ENCODE data around the gene ODF2L.
"Not testable (repeated sequence)": the region's sequence is repeated elsewhere in the genome, so short reads cannot be mapped to it uniquely, and the experiment has no call there.

Gene ODF2L

DNA sequence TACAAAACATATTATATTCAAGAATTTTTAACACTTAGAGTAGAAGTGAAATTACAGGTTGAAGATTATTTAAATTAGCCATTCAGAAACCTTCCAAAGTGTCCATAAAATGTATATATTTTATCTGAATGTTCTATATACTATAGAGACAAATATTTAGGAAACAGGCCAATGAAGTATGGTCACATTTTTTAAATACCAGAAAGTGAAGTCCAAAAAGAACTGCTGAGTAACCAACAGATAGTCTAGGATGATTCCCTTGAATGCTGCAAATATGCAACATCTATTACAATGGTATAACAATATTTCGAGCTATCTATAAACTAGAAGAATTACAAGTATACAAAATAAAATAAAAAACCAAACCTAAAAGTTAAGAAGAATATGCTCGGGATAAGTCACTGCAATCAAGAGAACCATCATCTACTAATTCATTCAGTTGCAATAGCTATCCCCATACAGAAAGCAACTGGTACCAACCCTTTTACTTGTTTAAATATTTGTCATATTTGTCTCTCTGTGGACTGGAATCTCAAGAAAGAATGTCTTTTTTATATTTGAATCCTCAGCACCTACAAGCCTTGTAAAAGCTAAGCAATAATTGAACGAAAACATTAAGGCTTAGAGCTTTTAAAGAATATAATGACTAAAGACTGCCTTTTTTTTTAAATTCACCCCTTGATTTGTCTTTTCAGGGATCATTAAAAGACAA, 8.1 kb downstream of the ODF2L start:
- DNase-seq = no peak

DNA sequence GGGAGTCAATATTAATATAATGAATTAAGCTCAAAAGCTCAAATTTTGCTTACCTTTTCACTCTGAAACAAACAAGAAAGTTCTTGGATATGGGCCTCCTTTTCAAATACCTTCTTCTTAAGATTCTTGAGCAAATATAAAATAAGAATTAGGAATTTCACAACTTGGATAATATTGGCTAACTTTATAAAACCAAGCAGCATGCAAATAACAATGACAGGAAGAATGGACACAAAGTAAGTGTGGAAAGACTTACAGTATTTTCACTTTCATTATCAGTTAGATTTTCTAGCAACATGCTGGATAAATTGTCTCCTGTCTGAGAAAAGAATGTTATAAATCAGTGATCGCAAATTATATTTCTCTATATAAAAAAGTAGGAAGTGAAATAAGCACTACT, 13.2 kb downstream of the ODF2L start:
- DNase-seq = no peak

DNA sequence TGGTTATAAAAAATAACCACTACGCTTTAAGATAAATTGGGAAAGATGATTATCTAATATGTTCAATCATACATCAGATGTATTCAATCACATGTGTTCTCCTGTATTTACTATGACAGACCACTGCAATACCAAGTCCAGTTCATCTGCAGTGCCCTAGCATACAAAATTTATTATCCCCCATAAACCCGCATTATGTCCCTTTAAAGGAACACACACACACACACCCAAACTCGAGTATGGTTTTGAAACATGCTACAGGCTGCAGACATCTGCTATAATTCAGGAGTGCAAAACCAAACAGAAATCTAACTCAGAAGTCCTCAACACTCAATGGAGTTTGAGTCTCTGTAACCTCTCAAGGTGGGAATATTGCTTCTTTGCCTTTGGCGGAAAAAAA, 14.9 kb downstream of the ODF2L start:
- no peak for DNase-seq

DNA sequence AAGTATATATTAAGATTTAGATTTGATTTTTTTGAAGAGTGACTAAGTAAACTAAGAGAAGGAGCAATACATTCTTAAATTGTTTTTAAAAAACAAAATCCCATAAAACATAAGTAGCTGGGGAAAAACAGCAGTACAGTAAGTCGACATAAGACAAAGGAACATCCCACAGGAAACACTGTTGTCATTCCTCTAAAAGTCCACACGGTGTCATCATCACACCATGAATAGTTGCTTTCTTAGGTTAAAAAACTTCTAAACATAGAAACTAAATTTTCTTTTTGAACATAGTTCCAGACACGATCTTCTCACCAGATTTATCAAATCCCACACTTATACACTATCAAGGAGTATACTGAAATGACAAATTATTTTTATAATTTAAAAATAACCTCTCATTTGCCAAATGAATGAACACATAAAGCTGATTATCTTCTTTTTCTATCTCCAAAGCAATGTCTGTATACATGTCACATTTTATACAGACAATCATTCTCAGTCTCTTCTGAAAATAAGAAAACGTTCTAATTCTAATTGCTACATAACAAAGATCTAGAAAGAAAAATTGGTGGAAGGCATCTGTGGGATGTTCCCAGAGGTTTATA, 15.8 kb downstream of the ODF2L start:
- DNase-seq = no peak

DNA sequence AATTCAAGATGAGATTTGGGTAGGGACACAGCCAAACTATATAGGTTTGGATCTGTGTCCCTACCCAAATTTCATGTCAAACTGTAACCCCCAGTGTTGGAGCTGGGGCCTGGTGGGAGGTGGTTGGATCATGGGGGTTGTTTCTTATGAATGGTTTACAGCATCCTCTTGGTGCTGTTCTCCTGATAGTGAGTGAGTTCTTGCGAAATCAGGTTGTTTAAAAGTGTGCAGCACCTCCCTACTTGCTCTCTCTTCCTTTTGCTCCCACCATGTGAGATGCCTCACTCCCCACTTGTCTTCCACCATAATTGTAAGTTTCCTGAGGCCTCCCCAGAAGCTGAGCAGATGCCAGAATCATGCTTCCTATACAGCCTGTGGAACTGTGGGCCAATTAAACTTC, 17.3 kb downstream of the ODF2L start:
- DNase-seq = no peak

DNA sequence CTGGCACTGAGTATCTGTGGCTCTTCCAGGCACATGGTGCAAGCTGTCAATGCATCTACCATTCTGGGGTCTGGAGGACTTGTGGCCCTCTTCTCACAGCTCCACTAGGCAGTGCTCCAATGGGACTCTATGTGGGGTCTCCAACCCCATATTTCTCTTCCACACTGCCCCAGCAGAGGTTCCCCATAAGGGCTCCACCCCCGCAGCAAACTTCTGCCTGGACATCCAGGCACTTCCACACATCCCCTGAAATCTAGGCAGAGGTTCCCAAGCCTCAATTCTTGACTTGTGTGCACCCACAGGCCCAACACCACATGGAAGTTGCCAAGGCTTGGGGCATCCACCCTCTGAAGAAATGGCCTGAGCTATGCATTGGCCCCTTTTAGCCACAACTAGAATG, 18.8 kb downstream of the ODF2L start:
- no peak for DNase-seq

DNA sequence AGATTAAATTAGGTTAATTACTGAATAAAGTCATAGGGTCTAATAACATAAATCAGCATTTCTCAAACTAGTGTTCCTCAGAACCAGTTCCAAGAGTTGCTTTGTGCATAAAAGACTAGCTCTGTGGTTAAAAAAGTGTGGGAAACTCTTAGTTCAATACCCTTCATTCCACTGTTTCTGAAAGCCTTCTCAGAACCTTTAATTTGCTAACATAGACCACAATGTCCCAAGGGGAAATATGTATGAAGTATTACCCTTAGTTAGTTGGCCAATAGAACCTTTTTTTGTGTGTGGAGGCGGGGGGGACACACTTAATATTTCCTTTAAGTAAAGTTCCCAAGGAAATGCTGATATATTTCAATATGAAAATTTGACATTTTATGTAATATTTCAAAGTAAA, 20.4 kb downstream of the ODF2L start:
- DNase-seq = no peak

DNA sequence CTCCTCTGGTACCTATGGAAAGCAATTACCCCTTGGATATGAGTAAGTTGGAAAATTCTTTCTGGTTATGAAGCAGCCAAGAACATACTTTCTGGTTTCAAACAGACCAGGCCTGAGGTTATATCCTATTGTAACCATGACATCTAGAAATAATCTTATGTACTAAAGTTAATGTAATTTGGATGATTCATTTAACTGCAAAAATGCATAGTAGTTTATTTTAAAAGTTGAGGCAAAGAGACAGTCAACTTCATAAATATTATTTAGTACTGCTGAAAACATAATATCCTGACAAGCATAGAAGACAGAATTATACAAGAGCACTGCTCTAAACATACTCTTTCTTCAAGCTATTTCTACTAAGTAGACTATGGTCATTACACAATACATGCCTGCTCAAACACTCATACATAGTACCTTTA, 25.5 kb downstream of the ODF2L start:
- no peak for DNase-seq

DNA sequence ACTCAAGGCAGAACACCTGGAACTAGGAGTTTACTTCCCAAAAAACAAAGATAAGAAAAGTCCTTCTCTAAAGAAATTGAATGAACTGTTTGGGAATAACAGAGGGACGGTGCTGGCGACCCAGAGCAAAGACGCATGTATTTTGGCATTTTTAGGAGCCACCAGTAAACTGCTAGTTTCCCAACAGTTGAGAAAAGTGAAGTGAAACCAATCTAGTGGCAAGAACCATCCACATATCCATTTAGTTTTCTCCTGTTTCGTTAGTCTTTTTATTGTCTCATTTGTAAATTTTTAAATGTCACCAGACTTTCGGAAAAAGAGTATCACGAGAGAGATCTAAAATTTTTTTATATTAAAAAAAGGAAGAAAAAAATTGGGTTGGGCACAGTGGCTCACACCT, 30.2 kb downstream of the ODF2L start:
- no peak for DNase-seq

DNA sequence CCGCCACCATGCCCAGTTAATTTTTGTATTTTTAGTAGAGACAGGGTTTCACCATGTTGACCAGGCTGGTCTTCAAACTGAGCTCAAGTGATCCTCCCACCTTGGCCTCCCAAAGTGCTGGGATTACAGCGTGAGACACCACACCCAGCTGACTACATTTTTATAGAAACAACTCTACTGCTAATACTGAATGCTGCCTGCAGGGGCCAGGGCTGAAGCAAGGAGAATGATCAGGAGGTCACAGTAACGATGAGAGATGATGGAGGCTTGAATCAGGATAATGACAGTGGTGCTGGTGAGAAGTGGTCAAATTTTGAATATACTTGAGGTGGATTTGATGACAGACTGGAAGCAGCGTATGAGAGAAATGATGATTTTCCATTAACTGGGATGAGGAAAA, 33.3 kb downstream of the ODF2L start:
- no peak for DNase-seq

DNA sequence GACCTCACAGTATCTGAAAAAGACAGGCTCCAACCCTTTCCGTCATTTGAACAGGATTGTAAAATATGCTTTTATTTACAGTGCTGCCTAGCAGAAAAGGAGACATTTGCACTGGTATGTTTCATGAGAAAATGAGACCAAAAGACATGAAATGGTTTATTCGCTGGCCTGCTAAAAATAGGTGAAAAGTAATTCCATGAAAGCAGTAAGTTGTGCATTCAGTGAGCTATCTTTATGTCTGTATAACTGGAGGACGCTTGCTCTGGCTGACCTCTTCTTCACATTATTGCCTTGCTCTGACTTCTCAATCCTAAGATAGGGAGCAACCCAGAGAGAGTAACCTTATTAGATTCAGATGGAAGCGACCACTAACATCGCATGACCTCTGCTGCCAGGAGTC, 38.3 kb downstream of the ODF2L start:
- no peak for DNase-seq

DNA sequence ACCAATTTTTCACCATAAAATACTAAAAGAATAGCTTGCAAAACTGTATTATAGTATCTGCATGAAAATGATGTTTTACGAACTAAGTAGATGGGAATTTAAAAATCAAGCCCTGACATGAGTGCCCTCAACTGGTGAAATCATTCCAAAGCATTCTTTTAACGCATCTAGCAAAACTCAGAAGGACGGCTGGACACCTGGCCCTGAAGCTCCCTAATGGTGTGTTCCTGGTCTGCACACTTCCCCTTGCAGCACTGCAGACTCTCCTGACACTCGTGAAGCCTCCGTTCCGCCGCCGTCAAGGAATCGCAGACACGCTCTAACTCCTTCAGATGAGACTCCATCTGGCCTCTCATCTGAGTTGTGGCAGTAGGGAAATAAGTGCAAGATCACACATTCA, 39.9 kb downstream of the ODF2L start:
- no peak for DNase-seq

DNA sequence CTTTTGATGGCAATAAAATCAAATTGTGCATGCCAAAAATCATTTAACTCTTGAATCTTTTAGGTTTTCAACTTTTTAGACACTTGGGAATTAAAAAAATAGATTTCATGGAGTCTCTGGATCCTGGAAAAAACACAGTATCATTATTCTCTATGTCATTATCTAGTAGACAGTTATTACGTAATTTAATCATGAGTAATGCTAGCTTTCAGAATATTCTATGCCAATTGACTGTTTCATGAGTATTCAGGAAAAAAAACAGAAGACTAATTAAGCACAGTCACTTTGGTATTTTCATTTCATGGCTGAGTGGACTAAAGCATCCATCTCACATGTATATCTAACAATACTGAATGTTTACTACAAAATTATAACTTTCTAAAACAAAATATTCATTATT, 44.0 kb downstream of the ODF2L start:
- DNase-seq = no peak

DNA sequence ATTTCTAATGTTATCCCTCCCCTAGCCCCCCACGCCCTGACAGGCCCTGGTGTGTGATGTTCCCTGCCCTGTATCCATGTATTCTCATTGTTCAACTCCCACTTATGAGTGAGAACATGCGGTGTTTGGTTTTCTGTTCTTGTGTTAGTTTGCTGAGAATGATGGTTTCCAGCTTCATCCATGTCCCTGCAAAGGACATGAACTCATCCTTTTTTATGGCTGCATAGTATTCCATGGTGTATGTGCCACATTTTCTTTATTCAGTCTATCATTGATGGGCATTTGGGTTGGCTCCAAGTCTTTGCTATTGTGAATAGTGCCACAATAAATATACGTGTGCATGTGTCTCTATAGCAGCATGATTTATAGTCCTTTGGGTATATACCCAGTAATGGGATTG, 45.9 kb downstream of the ODF2L start:
- DNase-seq = not testable (repeated sequence)

DNA sequence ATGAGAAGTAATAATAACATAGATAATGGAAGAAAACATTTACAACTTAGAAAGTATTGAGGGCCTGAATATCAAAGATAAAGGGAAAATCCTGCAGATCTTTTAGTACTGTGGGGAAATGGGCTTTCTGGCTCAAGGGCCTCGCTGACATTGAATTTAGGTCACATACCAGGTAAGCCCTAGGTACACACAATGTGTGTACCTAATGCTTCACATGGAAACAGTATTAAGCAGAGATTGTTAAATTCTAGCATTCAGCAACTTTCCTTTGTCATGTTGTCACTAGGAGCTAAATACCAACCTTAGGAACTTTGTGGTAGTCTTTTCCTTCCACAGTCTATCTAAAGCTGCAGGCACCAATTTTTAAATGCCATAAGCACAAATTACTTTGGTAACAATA, 49.7 kb downstream of the ODF2L start:
- no peak for DNase-seq

DNA sequence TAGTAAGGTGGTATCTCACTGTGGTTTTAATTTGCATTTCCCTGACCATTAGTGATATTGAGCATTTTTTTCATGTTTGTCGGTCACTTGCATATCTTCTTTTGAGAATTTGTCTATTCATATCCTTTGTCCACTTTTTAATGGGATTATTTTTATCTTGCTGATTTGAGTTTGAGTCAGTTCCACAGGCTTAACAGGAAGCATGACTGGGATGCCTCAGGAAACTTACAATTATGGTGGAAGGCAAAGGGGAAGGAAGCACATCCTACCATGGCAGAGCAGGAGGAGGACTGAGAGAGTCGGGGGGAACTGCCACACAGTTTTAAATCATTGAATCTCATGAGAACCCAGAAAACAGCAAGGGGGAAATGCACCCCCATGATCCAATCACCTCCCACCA, 51.1 kb downstream of the ODF2L start:
- DNase-seq = no peak

DNA sequence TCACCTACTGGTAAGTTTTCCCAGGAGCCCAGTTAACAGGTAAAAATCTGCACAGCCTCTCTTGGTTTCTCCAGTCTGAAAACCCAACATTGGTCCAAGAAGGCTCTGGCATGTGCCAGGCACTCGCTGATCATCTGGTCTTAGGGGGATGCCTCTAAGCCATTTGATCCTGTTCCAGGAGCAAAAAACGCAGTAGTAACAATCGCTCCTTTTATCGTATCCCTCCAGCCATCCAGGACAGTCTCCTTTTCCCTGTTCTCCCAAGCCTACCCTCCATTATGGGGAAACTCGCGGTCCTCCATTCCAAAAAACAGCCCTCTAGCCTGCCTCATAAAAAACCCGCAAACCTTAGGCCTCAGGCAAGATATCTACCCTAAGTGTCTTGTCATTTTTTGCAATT, 56.2 kb downstream of the ODF2L start:
- DNase-seq = no peak

DNA sequence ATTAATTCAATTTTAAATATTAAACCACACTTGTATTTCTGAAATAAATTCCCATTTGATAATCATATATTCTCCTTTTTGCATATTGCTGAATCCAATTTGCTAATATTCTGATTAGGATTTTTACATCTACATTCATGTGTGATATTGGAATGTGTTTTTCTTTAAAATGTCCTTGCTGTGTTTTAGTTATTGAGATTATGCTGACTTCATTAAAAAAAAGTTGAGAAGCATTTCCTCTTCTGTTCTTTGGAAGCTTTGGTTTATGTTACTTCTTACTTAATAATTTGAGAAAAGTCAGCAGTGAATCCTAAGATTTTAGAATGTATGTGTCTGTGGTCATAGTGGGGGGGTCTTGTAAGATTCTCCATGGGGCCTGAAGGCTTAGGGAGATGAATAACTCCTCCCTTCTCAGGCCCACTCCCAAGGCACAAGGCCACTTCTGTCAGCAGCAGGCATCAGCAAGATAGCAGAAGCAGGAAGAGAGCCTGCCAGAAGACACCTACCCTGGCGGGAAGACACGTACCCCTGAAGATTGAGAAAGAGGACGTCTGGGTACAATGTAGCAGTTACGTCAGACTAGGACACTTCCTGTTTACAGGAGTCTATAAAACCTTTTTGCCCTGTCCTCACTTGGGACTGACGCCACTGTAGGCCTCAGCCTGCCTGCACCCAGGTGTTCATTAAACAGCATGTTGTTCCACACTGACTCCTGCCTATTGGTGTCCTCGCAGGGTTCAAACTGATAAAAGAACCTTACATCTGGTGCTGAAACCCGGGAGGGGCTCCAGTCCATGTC, 56.9 kb downstream of the ODF2L start:
- no peak for DNase-seq

DNA sequence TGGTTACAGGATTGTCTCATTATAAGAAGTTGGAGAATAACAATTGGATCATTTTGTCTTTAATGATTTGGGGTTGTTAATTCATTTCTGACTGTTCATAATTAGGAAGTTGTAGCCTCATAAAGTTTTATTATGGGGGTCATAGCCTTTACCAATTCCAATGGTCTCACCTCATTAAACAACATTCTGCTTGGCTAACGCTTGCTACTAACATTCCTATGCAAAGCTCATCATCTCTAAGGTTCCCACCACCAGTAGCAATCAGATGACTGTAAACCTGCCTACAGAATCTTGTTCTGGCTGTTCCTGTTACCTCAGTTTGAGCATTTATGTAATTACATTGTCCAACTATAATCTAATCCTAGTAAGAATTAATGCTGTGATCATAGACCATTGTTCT, 60.2 kb downstream of the ODF2L start:
- no peak for DNase-seq

DNA sequence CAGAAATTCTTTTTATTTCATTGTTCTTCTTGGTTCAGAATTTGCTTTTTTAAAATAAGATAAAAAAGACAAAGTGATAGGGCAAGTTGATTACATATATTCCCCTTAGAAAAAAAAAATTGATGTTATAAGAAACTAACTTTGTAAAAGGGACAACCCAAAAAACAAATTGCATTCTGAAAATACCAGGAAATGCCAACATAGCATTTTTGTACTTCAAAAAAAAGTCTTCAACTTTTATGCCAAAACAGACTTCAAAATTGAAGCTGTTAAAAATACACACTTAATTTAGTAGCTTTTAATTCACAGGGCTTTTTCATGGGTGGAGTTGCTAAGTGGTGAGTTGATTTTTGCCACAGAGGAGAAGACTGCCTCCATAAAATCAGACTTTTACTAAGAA, 70.9 kb downstream of the ODF2L start:
- no peak for DNase-seq

DNA sequence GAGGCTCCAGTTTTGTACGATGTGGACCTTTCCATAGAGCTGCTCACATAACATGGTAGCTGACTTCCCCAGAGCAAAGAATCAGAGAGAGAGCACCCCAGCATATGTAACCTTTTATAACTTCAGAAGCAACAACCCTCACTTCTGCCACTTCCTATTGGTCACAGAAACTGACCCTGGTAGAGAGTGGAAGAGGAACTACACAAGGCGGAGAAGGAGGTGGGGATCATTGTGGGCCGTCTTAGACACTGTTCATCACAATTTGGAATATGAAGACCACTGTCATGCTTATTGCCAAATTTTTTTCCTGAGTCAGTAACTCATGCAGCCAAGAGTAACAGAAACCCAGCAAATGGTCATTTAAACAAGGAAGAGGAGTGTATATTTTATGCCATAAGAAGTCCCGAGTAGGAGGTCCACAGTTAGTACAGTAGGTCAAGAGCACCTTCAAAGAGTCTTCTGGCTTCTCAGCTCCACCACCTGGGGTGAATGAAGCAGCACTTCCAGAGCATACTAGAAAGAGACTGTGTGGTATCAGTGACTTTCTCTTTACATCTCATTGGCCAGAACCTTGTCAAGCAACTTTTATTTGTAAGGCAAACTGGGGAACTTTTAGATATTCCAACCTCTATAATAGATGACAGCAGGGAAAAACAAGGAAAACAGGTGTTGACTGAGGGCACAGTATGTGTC, 71.8 kb downstream of the ODF2L start:
- no peak for DNase-seq

DNA sequence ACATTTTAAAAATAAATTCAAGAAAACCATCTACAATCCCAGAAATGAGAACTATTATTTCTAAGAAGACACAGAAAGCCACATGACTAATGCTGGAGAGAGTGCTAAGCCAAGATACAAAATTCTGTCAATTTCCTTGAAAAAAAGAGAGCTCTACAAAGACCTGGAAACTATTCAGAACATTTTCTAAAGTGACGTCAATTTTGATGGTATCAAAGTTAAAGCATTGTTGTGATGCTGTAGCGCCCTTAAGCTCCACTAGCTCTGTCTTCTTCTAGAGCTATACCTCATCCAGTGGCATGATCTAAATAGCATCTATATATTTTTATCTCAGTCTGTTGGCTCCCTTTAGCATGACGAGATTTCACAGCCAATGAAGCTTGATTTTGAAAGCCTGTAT, 73.9 kb downstream of the ODF2L start:
- DNase-seq = no peak

DNA sequence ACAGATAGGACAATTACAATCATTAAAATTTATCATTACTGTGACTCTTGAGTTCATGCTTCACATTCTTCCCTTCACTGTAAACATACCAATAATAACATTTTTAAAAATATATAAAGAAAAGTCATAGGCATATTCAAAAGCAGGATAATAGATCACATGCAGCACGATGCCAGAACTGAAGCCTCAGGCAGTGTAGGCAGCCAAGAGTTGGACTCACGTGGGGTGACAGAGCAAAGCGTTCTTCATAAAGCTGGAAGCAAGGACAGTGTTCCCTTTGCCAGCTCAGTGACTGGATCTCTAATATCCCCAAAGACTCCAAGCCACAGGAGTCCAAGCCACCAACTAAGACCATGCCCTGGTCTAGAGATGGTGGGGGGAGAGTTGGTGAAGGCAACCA, 77.7 kb downstream of the ODF2L start:
- no peak for DNase-seq

DNA sequence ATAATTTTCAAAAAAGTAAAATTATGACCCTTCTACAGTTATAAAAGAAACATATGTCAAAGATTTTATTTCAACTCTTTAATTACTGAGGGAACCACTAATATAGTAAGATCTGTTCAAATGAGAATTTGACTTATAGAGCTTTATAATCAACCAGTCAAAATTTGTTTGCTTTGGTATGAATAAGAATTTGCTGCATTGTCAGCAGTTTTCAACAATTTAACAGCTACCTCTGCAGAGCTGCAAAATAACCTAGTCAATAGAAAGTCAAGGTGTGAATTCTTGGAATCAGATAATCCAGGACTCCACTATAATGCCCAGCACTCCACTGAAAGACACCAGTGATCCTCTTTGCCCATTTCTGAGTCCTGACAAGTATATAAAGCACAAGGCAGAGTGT, 78.2 kb downstream of the ODF2L start:
- DNase-seq = no peak
